ENCODE data around the gene FIG4.
"Not testable (repeated sequence)": the region's sequence is repeated elsewhere in the genome, so short reads cannot be mapped to it uniquely, and the experiment has no call there.

FIG4 gene

GRCh38 chr6:109794201-109794923 lies 103.3 kb downstream of the FIG4 start:
- DNase-seq, result no peak

DNA sequence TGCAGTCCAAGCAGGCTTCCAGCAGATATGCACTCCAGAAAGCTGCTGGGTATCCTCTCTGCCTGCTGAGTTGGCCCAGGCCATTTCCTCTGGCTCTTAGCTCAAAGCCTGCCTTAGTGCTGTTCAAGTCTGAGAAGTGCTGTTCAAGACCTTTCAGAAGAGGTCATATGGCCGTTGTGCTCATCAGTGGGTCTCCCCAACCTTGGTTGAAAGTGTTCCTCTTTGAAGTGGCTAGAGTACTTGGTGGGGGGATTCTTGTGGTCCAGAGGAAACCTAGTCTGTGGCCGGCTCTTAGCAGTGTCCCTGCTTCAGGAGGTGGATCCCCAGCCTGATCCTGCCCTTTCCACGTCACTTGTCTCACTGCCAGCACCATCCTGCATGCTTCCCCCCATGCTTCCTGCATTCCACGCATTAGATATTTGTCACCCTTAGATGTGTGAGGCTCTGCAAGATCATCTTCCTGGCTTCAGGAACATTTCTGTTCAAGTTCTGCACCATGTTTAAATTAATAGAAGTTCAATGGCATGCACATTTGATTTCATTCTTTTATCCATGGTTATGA lies 105.0 kb downstream of the FIG4 start:
- no peak for DNase-seq

- no peak for DNase-seq
Observed at GRCh38 chr6:109799129-109799528, 108.0 kb downstream of the FIG4 start.

DNA sequence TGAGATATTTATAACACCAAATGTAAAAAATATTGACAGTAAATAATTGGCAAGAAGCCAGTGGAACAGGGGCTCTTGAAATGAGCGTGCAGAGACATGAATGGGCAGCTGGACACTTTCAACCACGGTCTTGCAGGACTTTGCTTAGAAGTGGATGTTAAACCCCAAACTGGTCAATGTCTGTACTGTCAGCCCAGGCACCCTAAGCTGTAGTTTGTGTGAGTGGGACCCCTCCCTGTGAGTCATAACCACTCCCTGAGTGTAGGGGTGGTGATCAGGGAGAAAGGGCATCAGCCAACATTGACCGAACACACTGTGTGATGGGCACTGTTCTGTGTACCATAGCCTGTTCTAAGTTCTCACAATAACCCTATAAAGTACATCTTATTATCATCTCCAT lies 108.6 kb downstream of the FIG4 start:
- DNase-seq, result no peak

- no peak for DNase-seq
Observed at GRCh38 chr6:109800771-109801170, 109.7 kb downstream of the FIG4 start.

GRCh38 chr6:109801794-109802193 lies 110.7 kb downstream of the FIG4 start:
- DNase-seq, result no peak

GRCh38 chr6:109804020-109804419 lies 112.9 kb downstream of the FIG4 start:
- no peak for DNase-seq

DNA sequence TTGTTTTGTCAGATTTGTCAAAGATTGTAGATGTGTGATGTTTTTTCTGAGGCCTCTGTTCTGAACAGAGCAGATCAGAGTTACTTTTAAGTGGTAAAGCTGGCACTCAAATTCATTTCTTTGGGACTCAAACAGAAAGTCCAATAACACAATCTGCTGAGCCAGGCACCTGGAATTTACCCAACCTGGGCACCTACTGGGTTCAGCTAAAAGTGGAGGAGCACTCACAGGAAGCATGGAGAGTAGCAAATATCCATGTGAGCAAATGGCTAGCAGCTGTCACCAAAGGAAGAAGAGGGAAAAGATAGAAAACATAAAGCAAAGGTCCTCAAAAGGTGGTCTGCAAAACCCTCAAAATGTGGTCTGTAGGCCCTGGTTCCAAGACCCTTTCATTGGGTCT lies 116.8 kb downstream of the FIG4 start:
- DNase-seq, result no peak

- no peak for DNase-seq
Observed at GRCh38 chr6:109808837-109809236, 117.7 kb downstream of the FIG4 start.

GRCh38 chr6:109815054-109815453 lies 124.0 kb downstream of the FIG4 start:
- no peak for DNase-seq

- DNase-seq, result peak in 1 of 58 donors; percentile 3
Observed at GRCh38 chr6:109816452-109817374, 125.6 kb downstream of the FIG4 start.

DNA sequence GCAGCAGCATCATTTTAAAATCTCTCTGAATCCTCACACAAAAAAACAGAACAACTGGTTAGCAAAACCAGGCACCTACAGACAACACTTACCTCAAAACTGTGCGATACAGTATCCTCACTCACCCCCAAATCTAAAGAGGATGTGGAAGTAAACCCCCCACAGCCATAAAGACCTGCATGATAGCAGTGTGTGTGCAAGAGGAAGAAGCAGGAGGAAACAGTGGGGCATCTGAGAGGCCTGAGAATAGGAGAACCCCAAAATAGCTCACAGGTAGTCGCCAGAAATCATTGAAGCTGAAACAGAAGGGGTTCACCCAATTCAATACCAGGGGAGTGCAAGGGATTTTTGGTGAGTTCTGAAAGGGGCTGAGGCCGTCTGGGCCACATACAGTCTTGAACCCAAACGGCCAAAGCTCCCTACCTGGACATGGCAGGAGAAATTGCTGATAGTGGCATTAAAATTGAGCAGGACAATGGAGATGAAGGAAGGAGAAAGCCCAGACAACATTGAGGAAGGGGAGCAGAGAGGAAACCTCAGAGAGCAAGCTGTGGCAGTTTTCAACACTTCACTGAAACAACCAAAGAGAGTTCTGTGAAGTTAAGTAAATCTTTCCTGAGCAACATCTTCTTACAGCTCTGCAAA lies 129.7 kb downstream of the FIG4 start:
- DNase-seq, result no peak

DNA sequence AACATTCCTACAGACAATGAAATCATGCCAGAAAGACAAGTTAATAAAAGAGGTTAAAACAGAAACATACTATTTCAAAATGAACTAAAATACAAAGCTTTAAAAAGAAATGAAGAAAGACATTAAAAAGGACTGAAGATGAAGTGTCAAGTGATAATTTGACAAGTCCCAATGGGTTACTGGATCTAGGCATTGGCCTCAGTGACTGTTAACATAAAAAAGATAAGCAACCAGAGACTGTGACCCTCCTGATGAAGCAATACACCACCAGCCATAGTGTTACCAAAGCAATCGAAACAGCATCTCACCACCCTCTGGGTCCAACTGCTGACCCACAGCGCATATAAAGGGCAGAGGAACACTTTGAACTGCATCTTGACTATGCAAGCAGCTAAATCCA lies 130.3 kb downstream of the FIG4 start:
- no peak for DNase-seq

- DNase-seq, result no peak
Observed at GRCh38 chr6:109824105-109824504, 133.0 kb downstream of the FIG4 start.

- no peak for DNase-seq
Observed at GRCh38 chr6:109826551-109826950, 135.5 kb downstream of the FIG4 start.

DNA sequence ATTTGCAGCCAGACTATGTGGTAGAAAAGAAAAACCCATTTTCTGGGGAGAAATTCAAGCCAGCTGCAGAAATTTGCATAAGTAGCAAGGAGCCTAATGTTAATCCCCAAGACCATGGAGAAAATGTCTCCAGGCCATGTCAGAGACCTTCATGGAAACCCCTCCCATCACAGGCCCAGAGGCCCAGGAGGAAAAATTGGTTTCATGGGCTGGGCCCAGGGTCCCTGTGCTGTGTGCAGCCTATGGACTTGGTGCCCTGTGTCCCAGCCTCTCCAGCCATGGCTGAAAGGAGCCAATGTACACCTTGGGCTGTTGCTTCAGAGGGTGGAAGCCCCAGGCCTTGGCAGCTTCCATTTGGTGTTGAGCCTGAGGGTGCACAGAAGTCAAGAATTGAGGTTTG lies 140.3 kb downstream of the FIG4 start:
- DNase-seq, result not testable (repeated sequence)

DNA sequence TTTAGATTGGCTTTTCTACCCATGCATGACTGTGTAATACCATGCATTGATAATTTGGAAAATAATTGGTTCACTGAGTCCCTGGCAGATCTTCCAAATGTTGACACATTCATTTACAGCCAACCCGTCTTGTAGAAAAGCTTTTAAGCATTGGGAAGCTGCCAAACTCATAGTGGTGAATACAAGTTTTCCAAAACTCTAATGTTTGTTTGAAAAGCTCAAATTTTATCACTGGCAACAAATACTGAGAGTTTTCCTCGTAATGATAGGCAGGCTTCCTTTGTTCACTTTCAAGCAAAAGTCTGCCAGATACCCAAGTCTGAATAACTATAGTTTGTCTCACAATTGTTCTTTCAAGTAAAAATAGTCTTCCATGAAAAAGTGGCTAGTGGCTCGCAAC lies 143.0 kb downstream of the FIG4 start:
- DNase-seq, result no peak

GRCh38 chr6:109834595-109835437 lies 143.7 kb downstream of the FIG4 start:
- DNase-seq, result no peak

DNA sequence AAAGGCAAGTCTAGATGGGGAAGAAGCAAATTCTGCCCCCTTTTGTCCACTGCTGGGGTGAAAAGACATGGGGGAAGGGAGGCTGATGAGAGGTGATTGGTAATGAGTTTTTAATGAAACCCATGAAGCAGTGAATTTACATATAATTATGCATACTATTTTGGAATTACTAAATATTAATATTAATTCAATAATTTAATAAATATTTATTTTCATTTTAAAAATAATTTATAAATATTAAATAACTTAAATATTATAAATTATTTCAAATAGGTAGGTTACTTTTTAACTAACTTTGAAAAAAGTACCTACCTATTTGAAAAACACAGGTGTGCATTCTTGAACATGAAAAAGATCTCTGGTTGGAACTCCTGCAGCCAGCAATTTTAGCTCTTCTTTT lies 148.9 kb downstream of the FIG4 start:
- no peak for DNase-seq

- DNase-seq, result no peak
Observed at GRCh38 chr6:109840796-109841195, 149.7 kb downstream of the FIG4 start.

DNA sequence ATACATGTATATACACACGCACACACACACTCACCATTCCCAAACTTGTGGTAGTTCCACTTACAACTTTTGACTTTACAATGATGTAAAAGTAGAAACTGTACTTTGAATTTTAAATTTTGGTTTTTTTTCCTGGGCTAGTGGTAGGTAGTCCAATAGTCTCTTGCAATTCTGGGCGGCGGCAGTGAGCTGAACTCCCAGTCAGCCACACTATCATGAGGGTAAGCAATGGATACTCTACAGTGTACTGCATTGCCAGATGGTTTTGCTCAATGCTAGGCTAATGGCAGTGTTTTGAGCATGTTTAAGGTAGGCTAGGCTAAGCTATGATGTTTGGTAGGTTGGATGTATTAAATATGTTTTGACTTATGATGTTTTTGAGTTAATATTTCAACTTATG lies 150.8 kb downstream of the FIG4 start:
- no peak for DNase-seq

Measured in anterior cingulate cortex (tissue), 58 donors.